ENCODE measurements around the gene NHSL2.
A peak's percentile ranks its signal among the peaks of the same experiment; 100 is the strongest.

Gene NHSL2

GRCh38 chrX:72086995-72087394, 176.3 kb downstream of the NHSL2 start:
- DNase-seq (ENCODE audit: insufficient read length) = no peak
- no peak for FAIRE-seq
- TF ChIP-seq POLR2A (IDR thresholded peaks at IDR 0.05; ENCODE audit: low read depth, low read length) (no peak), TAF1 (IDR thresholded peaks at IDR 0.05; ENCODE audit: borderline replicate concordance, low read depth, low read length) (no peak), POLR2AphosphoS5 (IDR thresholded peaks at IDR 0.05; ENCODE audit: low read depth, low read length) (no peak)

GRCh38 chrX:72088761-72089160, 178.1 kb downstream of the NHSL2 start:
- no peak for TF ChIP-seq POLR2AphosphoS5 (IDR thresholded peaks at IDR 0.05; ENCODE audit: low read depth, low read length)
- TF ChIP-seq POLR2A (IDR thresholded peaks at IDR 0.05; ENCODE audit: low read depth, low read length) = no peak
- TF ChIP-seq TAF1 (IDR thresholded peaks at IDR 0.05; ENCODE audit: borderline replicate concordance, low read depth, low read length) = no peak
- FAIRE-seq (no peak), DNase-seq (ENCODE audit: insufficient read length) (no peak)

- TF ChIP-seq TAF1 (IDR thresholded peaks at IDR 0.05; ENCODE audit: borderline replicate concordance, low read depth, low read length) (no peak), POLR2A (IDR thresholded peaks at IDR 0.05; ENCODE audit: low read depth, low read length) (no peak), POLR2AphosphoS5 (IDR thresholded peaks at IDR 0.05; ENCODE audit: low read depth, low read length) (no peak)
- FAIRE-seq (no peak), DNase-seq (ENCODE audit: insufficient read length) (no peak)
Observed at GRCh38 chrX:72089254-72089653, 178.6 kb downstream of the NHSL2 start.

GRCh38 chrX:72094894-72095293, 184.2 kb downstream of the NHSL2 start:
- DNase-seq (ENCODE audit: insufficient read length) (no peak), FAIRE-seq (peak; percentile 73)
- no peak for TF ChIP-seq POLR2A (IDR thresholded peaks at IDR 0.05; ENCODE audit: low read depth, low read length)

GRCh38 chrX:72095370-72095769, 184.7 kb downstream of the NHSL2 start:
- no peak for DNase-seq (ENCODE audit: insufficient read length)
- TF ChIP-seq TAF1 (IDR thresholded peaks at IDR 0.05; ENCODE audit: borderline replicate concordance, low read depth, low read length) (no peak), POLR2A (IDR thresholded peaks at IDR 0.05; ENCODE audit: low read depth, low read length) (no peak), POLR2AphosphoS5 (IDR thresholded peaks at IDR 0.05; ENCODE audit: low read depth, low read length) (no peak)
- FAIRE-seq = no peak

- FAIRE-seq (no peak), DNase-seq (ENCODE audit: insufficient read length) (no peak)
Observed at GRCh38 chrX:72097098-72097497, 186.5 kb downstream of the NHSL2 start.

GRCh38 chrX:72100051-72100755, 189.6 kb downstream of the NHSL2 start:
- TF ChIP-seq TAF1 (IDR thresholded peaks at IDR 0.05; ENCODE audit: borderline replicate concordance, low read depth, low read length) = no peak
- no peak for TF ChIP-seq POLR2A (IDR thresholded peaks at IDR 0.05; ENCODE audit: low read depth, low read length)
- no peak for TF ChIP-seq POLR2AphosphoS5 (IDR thresholded peaks at IDR 0.05; ENCODE audit: low read depth, low read length)
- FAIRE-seq = peak; percentile 14
- no peak for DNase-seq (ENCODE audit: insufficient read length)

More at GRCh38 chrX:72097098-72097497, 186.5 kb downstream of the NHSL2 start:
- TF ChIP-seq TAF1 (IDR thresholded peaks at IDR 0.05; ENCODE audit: borderline replicate concordance, low read depth, low read length) (no peak), POLR2AphosphoS5 (IDR thresholded peaks at IDR 0.05; ENCODE audit: low read depth, low read length) (no peak), POLR2A (IDR thresholded peaks at IDR 0.05; ENCODE audit: low read depth, low read length) (no peak)

- DNase-seq (ENCODE audit: insufficient read length) (no peak), FAIRE-seq (peak; percentile 87)
- TF ChIP-seq POLR2AphosphoS5 (IDR thresholded peaks at IDR 0.05; ENCODE audit: low read depth, low read length) (no peak), POLR2A (IDR thresholded peaks at IDR 0.05; ENCODE audit: low read depth, low read length) (no peak), TAF1 (IDR thresholded peaks at IDR 0.05; ENCODE audit: borderline replicate concordance, low read depth, low read length) (no peak)
Observed at GRCh38 chrX:72100824-72101351, 190.2 kb downstream of the NHSL2 start.

GRCh38 chrX:72101597-72102037, 191.0 kb downstream of the NHSL2 start:
- FAIRE-seq (no peak), DNase-seq (ENCODE audit: insufficient read length) (no peak)
- TF ChIP-seq POLR2A (IDR thresholded peaks at IDR 0.05; ENCODE audit: low read depth, low read length) (no peak), TAF1 (IDR thresholded peaks at IDR 0.05; ENCODE audit: borderline replicate concordance, low read depth, low read length) (no peak), POLR2AphosphoS5 (IDR thresholded peaks at IDR 0.05; ENCODE audit: low read depth, low read length) (no peak)

- DNase-seq (ENCODE audit: insufficient read length) (no peak), FAIRE-seq (no peak)
- TF ChIP-seq TAF1 (IDR thresholded peaks at IDR 0.05; ENCODE audit: borderline replicate concordance, low read depth, low read length) (no peak), POLR2AphosphoS5 (IDR thresholded peaks at IDR 0.05; ENCODE audit: low read depth, low read length) (no peak), POLR2A (IDR thresholded peaks at IDR 0.05; ENCODE audit: low read depth, low read length) (no peak)
Observed at GRCh38 chrX:72102126-72102525, 191.5 kb downstream of the NHSL2 start.

GRCh38 chrX:72102760-72103159, 192.1 kb downstream of the NHSL2 start:
- TF ChIP-seq TAF1 (IDR thresholded peaks at IDR 0.05; ENCODE audit: borderline replicate concordance, low read depth, low read length) (no peak), POLR2A (IDR thresholded peaks at IDR 0.05; ENCODE audit: low read depth, low read length) (no peak), POLR2AphosphoS5 (IDR thresholded peaks at IDR 0.05; ENCODE audit: low read depth, low read length) (no peak)
- DNase-seq (ENCODE audit: insufficient read length) (no peak), FAIRE-seq (no peak)

- no peak for TF ChIP-seq TAF1 (IDR thresholded peaks at IDR 0.05; ENCODE audit: borderline replicate concordance, low read depth, low read length)
- no peak for TF ChIP-seq POLR2AphosphoS5 (IDR thresholded peaks at IDR 0.05; ENCODE audit: low read depth, low read length)
- no peak for TF ChIP-seq POLR2A (IDR thresholded peaks at IDR 0.05; ENCODE audit: low read depth, low read length)
- DNase-seq (ENCODE audit: insufficient read length) (peak; percentile 31), FAIRE-seq (no peak)
Observed at GRCh38 chrX:72105436-72105835, 194.8 kb downstream of the NHSL2 start.
